Middle frontal gyrus (tissue), 1 donor: ENCODE measurements around the gene TIMM50.

Experiments
- DNase-seq: peaks from one replicate; pipeline ENCODE4 v3.0.0-alpha.2; 2015; ENCODE audit warnings: low spot score; ENCODE audit errors: extremely low spot score

The TIMM50 gene

DNA sequence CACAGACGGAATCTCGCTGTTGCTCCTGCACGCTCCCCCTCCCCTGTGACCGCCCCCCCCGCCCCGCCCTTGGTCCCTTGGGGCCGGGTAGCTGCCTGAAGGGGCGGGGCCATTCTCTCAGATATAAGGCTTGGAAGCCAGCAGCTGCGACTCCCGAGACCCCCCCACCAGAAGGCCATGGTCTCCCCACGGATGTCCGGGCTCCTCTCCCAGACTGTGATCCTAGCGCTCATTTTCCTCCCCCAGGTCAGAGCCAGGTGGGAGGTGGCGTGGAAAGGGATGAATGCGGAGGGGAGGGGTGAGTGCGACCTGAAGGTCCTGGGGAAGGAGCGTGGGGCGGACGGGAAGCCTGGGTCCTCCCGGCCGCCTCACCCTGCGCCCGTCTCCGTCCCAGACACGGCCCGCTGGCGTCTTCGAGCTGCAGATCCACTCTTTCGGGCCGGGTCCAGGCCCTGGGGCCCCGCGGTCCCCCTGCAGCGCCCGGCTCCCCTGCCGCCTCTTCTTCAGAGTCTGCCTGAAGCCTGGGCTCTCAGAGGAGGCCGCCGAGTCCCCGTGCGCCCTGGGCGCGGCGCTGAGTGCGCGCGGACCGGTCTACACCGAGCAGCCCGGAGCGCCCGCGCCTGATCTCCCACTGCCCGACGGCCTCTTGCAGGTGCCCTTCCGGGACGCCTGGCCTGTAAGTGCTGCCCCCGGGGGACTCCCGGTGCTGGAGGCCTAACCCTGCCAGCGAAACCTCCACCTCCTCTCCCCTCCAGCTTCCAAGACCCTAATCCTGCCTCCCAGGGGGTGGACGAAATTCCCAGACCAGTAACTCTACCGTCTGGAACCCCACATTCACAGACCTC is 18.4 kb downstream of the TIMM50 start, which contains the start of gene DLL3:
TSS of gene DLL3 (plus strand) at position 150 of the 845 bp plus-strand sequence. CDS start at position 178, 28 bp downstream.
- no peak for DNase-seq

DNA sequence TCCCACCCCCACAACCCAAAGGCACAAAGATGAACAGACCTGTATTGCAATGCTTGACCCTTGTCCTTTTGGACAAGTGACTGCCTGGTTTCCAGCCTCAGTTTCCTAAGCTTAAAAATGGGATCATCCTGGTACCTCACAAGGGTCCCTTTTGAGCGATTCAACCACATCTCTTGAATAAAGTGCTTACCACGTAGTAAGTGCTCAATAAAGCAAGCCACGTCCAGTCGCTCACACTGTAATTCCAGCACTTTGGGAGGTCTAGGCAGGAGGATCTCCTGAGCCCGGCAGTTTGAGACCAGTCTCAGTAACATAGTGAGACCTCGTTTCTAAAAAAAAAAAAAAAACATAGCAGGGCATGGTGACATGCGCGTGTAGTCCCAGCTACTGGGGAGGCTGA is 19.3 kb downstream of the TIMM50 start:
- DNase-seq = no peak

DNA sequence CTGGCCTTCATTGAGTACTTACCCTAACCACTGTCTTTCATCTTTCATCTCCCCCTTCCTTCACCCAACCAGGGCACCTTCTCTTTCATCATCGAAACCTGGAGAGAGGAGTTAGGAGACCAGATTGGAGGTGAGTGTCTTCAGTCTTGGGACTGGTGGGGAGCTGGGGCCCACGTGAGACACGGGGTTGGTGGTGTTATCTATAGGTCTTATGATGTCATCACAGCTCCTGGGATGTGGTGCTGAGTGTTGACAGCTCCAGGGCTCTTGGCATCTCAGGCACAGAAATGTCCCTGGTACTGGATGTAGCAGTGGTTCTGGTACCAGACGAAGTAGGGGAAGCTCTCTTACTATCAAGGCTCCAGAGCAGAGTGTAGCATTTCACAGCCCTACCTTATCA is 19.9 kb downstream of the TIMM50 start:
- no peak for DNase-seq

DNA sequence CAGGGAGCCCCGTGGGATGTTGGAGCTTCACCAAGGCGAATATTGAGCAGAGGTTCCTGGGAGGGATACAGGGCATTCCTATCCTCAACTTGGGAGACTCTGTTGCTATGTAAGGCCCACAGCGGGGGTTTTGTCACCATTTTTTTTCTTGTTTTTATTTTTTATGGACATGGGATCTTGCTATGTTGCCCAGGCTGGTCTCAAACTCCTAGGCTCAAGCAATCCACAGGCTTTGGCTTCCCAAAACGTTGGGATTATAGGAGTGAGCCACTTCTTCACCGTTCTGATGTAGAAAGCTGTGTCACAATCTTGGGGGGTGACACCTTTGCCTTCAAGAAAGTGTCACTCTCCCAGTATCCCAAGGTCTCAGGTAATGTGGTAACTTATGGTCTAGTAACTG is 20.7 kb downstream of the TIMM50 start:
- no peak for DNase-seq

DNA sequence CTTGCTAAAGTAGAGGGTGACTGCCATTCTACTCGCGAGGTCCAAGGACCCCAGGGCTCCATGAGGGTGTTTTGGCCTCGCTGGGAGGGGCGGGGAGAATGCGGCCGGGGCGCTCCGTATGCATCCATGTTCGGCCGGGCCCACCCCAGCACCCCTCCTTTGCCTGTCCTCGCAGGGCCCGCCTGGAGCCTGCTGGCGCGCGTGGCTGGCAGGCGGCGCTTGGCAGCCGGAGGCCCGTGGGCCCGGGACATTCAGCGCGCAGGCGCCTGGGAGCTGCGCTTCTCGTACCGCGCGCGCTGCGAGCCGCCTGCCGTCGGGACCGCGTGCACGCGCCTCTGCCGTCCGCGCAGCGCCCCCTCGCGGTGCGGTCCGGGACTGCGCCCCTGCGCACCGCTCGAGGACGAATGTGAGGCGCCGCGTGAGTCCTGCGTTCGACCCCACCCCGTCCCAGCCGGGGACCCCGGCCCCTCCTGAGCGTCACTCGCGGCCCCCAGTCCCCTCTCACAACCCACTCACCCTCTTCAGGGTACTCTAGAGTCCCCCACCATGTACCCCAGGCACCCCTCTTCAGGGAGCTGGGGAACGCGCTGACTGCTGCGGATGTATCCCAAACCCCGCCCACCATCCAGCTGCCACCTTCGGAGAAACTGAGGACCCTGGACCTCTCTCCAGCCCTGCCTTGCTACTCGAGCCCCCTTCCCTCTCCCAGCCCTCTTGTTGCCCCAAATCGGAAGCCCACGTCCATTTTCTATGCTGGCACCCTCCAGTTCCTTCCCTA is 22.2 kb downstream of the TIMM50 start:
- DNase-seq = no peak

DNA sequence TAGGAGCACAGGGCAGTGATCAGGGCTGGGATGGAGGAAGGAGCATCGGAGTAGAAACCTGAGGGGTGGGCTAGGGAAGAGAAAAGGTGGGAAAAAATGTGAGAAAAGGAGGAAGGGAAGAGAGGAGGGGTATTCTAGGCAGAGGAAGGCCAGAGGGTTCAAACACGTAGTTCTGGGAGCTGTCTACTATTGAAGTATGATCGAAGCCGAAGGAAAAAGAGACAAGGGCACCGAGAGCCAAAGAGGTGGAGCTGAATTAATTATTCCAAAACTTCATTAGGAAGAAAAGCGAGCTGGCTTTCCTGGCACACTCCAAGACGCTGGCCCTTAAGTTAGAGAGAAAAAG is 25.9 kb downstream of the TIMM50 start:
- no peak for DNase-seq

DNA sequence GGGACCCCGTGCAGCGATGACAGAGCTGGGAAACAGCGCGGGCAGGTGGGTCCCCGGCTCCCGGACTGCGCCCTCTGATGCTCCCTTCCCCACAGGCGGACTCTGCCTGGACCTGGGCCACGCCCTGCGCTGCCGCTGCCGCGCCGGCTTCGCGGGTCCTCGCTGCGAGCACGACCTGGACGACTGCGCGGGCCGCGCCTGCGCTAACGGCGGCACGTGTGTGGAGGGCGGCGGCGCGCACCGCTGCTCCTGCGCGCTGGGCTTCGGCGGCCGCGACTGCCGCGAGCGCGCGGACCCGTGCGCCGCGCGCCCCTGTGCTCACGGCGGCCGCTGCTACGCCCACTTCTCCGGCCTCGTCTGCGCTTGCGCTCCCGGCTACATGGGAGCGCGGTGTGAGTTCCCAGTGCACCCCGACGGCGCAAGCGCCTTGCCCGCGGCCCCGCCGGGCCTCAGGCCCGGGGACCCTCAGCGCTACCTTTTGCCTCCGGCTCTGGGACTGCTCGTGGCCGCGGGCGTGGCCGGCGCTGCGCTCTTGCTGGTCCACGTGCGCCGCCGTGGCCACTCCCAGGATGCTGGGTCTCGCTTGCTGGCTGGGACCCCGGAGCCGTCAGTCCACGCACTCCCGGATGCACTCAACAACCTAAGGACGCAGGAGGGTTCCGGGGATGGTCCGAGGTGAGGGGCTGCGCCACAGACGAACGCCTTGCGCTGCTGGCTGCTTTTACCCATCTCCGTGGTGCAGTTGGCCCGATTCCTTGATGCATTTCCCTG is 26.5 kb downstream of the TIMM50 start:
- DNase-seq = no peak

DNA sequence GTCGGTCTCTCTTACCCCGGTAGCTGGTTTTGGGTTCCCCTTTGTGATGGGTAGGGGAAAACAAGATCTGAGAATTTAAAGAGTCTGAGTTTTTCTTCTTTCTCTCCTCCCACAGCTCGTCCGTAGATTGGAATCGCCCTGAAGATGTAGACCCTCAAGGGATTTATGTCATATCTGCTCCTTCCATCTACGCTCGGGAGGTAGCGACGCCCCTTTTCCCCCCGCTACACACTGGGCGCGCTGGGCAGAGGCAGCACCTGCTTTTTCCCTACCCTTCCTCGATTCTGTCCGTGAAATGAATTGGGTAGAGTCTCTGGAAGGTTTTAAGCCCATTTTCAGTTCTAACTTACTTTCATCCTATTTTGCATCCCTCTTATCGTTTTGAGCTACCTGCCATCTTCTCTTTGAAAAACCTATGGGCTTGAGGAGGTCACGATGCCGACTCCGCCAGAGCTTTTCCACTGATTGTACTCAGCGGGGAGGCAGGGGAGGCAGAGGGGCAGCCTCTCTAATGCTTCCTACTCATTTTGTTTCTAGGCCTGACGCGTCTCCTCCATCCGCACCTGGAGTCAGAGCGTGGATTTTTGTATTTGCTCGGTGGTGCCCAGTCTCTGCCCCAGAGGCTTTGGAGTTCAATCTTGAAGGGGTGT is 27.2 kb downstream of the TIMM50 start:
- DNase-seq = no peak

DNA sequence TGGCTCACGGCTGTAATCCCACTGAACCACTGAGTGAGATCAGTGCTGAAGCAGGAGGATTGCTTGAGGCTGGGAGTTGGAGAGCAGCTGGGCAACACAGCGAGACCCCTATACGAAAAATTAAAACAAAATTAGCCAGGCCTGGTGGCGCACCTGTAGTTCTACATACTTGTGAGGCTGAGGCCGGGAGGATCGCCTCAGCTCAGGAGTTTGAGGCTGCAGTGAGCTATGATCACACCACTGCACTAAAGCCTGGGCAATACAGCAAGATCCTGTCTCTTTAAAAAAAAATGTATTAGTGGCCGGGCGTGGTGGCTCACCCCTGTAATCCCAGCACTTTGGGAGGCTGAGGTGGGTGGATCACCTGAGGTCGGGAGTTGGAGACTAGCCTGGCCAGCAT is 28.0 kb downstream of the TIMM50 start:
- DNase-seq = no peak

DNA sequence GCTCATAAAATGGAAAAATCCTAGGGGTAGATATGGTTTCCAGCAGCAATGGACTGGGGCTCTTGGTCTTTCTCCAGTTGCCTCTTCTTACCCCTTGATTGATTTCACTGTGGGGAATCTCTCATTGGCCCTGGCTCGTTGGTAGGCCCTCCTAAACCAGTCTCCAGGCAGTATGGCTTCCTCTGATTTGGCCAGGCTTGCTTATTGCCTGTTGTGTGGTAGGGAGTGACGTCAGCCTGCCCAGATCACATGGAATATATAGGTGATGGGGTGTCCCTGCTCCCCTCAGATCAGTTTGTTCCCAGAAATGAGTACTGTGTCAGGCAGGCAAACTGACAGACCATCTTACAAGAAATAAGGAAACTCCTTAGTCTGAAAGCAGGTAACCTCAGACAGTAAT is 28.6 kb downstream of the TIMM50 start:
- DNase-seq = no peak

DNA sequence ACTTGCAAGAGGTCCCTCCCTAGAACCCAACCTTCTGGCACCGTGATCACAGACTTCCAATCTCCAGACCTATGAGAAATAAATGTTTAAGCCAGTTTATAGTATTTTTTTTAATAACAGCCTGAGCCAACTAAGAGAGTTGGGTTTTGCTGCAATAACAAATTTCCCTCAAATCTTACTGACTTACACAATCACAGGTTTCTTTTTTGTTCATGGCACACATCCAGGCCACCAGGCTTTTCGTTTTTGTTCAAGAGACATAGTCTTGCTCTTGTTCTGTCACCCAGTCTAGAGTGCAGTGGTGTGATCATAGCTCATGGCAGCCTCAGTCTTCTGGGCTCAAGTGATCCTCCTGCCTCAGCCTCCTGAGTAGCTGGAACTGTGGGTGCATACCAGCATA is 32.4 kb downstream of the TIMM50 start:
- no peak for DNase-seq

DNA sequence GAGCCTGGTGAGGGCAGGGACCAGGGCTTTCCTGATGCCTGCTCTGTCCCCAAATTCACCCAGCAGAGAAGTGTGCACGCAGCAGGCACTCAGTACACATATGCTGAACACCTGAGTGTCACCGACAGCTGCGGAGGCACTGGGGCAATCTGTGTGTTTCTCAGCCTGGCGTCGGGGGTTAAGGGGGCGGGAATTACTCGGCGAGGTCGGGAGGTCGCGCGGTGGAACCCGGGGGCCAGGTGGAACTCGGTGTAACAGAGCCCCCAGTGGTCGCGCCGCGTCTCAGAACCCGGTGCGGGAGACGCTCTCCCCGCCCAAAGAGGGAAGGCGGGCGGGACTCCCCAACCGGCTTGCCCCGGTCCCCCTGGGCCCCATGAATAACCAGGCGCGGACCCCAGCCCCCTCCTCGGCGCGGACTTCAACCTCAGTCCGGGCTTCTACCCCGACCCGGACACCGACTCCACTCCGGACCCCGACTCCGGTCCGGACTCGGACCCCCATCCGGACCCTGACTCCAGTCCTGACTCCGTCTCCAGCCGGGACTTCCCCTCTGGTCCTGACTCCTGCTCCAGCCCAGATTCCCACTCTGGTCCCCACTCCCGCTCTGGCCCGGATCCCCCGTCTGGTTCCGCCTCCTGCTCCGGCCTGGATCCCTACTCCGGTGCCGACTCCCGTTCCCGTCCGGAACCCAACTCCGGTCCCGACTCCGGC is 34.4 kb downstream of the TIMM50 start, which contains the start of gene SELENOV:
TSS of gene SELENOV (plus strand) at position 300 of the 711 bp plus-strand sequence. CDS start at position 374, 74 bp downstream.
- DNase-seq = no peak

DNA sequence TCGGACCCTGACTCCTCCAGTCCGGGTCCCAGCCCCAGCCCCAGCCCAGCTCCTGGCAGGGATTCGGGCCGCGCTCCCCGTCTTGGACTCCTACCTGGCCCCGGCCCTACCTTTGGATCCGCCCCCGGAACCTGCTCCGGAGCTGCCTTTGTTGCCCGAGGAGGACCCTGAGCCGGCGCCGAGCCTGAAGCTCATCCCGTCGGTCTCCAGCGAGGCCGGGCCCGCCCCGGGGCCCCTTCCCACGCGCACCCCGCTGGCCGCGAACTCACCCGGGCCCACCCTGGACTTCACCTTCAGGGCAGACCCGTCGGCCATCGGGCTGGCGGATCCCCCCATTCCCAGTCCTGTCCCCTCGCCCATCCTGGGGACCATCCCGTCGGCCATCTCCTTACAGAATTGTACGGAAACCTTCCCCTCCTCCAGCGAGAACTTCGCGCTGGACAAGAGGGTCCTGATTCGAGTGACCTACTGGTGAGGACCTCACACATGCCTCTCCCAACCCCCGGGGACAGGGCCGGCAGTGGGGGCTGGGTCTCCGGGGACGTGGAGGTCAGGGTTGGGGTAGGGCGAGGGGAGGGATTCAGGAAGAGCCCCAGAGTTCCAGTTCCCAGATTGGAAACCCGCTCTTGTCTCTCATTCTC is 35.0 kb downstream of the TIMM50 start:
- no peak for DNase-seq

DNA sequence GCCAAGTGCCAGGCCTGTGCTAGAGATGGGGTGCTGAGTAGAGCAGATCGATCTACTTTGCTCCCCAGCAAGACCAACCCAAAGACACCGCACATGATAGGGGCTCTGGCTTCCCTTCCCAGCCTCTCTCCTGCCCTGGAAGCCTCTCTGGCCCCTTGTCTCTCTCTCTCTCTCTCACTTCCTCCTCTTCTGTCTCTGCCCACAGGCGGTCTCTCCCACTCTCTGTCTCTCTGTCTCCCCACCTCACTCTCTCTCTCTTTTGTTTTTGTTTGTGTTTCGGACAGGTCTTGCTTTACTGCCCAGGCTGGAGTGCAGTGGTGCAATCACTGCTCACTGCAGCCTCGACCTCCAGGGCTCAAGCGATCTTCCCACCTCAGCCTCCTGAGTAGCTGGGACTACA is 35.6 kb downstream of the TIMM50 start:
- no peak for DNase-seq

DNA sequence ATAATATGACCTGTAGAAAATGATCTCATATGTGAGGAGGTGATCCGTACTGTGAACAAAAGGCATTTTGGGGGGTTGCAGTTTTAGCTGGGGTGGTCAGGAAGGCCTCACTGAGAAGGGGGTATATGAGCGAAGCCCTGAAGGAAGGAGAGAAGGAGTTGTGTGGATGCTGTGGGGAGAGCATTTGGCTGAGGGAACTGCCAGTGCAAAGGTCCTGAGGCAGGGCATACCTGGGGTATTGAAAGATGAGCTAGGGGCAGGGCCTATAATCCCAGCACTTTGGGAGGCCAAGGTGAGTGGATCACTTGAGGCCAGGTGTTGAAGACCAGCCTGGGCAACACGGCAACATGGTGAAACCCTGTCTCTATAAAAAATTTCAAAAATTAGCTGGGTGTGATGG is 36.8 kb downstream of the TIMM50 start:
- no peak for DNase-seq

DNA sequence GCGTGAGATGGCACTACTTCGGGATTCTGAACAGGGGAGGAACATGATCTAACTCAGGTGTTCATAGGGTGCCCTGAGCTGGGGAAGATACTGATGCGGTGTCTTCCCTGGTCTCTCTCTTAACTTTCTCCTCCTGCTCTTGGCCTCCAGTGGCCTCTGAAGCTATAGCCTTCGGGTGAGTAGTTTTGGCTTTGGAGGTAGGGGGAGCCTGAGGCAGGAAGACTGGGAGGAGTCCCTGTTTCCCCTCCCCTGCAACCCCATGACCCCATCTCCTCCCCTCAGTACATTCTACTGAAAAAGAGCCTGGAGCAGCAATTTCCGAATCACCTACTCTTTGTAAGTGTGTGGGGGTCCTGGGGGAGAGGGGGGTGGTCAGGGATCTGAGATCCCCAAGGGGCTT is 37.8 kb downstream of the TIMM50 start:
- no peak for DNase-seq

DNA sequence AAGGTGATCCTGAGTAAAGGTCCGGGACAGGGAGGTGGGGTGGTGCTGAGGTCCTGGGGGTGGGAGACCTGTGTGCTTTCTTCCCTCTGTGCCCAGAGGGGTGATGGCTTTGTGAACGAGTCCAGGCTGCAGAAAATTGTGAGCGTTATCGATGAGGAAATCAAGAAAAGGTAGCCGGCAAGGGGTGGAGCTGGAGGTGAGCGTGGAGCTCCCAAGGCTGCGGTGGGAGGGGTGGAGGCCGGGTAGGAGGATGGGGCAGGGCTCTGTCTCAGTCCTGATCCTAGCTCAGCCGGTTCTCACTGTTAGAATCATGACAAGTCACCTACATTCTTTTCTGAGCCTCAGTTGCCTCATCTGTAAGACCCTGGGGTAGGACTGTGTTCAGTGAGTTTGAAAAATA is 38.3 kb downstream of the TIMM50 start:
- no peak for DNase-seq

DNA sequence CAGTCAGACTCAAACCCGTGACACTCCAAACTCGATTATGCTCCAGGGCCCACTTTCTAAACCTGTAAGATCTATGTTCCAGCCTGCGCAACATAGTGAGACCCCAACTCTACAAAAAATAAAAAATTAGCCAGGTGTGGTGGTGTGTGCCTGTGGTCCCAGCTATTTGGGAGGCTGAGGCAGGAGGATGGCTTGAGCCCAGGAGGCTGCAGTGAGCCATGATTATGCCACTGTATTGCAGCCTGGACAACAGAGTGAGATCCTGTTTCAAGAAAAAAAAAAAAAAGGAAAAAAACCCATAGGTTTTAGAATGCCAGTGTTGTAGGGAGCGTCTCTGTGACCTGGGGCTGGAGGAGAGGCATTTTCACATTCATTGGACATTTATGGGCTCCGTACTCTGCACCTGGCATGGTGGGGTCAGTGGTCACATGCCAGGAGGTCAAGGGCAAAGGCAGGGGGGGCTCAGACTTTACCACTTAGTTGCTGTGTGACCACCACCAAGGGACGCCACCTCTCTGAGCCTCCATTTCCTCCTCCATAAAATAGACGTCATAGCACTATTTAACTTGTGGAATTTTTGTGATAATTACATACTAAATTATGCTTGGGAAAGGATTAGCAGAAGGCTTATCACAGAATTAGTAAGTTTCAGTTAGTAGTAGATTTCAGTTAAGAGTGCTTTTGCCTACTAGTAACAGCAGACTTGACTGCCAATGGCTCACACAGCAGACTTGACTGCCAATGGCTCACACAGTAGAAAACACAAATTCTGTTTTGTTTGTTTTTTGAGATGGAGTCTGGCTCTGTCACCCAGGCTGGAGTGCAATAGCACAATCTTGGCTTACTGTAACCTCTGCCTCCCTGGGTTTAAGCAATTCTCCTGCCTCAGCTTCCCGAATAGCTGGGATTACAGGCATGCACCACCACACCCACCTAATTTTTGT is 40.2 kb downstream of the TIMM50 start:
- no peak for DNase-seq

DNA sequence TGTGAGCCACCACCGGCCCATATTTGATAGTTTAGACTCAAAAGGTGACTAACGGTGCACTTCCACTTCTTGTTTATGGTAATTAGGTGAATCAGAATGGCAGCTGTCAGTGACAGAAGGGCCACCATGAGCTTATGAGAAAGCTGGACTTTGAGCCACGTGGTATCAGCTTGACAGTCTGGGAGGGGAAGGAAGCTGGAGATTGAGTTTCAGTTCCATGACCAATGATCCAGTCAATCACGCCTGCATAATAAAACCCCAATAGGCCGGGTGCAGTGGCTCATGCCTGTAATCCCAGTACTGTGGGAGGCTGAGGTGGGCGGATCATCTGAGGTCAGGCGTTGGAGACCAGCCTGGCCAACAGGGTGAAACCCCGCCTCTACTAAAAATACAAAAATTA is 43.9 kb downstream of the TIMM50 start:
- no peak for DNase-seq
